Epithelial cell of esophagus (primary cell): ENCODE results near the gene GCNA.

Source experiments
- DNase-seq: peaks from one replicate; pipeline ENCODE4 v3.0.0; 2010; ENCODE audit warnings: low read depth
- H3K4me3 ChIP-seq: 2 replicates; pipeline ENCODE4 v1.5.1; 2011; ENCODE audit warnings: mild to moderate bottlenecking, low read length, control low read depth
- TF ChIP-seq, protein P1 (sequence below): IDR thresholded peaks from 2 replicates; pipeline ENCODE4 v1.5.1; 2011; ENCODE audit warnings: low read depth, mild to moderate bottlenecking, low read length, control low read depth, inconsistent platforms; ENCODE audit not compliant: insufficient read depth; ENCODE audit errors: missing control alignments

GCNA gene

DNA sequence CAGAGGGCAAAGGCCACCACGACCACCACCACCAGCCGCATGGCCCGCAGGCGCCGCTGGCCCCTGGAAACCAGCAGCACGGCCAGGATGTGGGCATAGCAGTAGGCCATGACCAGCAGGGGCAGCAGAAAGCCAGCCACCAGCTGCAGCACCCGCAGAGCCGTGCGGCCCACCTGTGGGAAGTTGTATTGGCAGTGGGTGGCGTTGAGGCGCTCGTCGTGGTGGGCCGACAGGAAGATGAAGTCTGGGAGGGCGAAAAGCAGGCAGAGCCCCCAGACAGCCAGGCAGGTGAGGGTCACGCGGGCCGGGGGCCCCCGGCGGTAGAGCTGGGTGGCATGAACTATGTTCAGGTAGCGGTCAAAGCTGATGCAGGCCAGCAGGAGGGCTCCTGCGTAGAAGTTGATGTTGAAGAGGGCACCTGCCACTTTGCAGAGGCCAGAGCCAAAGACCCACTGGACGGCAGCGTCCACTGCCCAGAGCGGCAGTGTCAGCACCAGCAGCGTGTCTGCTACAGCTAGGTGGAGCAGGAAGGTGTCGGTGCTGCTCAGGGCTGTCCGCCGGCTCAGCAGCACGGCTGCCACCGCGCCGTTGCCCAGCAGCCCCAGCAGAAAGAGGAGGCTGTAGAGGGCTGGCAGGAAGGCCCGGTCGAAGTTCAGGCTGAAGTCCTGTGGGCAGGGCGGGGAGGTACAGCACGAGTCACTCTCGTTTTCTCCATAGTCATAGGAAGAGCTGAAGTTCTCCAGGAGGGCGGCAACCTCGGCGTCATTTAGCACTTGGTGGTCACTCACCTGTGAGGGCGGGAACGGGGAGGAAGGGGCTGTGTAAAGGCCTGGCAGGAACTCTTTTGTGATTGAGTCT is 38.7 kb downstream of the GCNA start:
- no peak overlapping the region for H3K4me3 ChIP-seq
- TF ChIP-seq, protein P1, sequence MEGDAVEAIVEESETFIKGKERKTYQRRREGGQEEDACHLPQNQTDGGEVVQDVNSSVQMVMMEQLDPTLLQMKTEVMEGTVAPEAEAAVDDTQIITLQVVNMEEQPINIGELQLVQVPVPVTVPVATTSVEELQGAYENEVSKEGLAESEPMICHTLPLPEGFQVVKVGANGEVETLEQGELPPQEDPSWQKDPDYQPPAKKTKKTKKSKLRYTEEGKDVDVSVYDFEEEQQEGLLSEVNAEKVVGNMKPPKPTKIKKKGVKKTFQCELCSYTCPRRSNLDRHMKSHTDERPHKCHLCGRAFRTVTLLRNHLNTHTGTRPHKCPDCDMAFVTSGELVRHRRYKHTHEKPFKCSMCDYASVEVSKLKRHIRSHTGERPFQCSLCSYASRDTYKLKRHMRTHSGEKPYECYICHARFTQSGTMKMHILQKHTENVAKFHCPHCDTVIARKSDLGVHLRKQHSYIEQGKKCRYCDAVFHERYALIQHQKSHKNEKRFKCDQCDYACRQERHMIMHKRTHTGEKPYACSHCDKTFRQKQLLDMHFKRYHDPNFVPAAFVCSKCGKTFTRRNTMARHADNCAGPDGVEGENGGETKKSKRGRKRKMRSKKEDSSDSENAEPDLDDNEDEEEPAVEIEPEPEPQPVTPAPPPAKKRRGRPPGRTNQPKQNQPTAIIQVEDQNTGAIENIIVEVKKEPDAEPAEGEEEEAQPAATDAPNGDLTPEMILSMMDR = no peak
- no peak for DNase-seq

DNA sequence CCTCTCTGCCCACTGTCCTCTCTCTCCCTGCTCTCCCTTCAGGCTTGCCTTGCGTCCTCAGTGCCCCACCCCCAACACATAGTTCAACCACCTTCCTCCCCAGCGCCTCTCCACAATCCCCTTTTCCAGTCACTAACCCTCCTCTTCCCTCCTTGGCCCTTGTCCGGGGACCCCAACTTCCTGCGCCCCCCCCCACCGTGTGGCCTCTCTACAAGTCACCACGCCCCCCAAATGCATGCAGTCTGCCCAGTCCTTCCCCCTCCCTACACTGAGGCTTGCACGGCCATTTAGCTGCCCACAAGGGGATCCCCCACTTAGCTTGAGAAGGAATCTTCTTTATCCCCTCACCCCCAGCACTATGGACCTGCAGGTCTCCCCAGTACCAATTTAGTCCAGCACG is 39.5 kb downstream of the GCNA start:
- no peak for DNase-seq
- H3K4me3 ChIP-seq = no peak overlapping the region
- TF ChIP-seq, protein P1 = no peak

DNA sequence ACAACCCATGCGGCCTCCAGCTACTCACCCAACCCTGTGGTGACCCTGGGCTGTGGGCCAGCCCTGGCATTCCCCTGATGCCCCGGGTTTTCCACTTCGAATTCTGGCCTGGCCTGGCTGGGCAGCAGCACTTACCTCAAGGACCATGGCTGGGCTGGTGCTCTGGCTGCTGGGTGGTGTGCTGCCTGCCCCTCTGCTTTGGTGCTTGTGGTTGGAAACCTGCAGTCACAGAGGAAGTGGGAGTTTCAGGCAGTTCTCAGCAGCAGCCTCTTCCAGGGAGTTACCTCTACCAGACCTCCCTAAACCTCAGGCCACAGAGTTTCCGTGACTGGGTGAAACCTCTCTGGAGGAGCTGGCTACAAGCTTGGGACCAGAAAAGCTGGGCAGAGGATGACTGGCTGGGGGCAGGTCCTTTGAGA is 40.1 kb downstream of the GCNA start, which contains the start of gene CXCR3:
Gene CXCR3, minus strand, starts transcription at position 209 of the 419 bp plus-strand sequence. Its CDS starts 62 bp downstream, at position 147.
- DNase-seq = no peak
- TF ChIP-seq, protein P1 = no peak
- H3K4me3 ChIP-seq = no peak within 1 kb of the TSS

DNA sequence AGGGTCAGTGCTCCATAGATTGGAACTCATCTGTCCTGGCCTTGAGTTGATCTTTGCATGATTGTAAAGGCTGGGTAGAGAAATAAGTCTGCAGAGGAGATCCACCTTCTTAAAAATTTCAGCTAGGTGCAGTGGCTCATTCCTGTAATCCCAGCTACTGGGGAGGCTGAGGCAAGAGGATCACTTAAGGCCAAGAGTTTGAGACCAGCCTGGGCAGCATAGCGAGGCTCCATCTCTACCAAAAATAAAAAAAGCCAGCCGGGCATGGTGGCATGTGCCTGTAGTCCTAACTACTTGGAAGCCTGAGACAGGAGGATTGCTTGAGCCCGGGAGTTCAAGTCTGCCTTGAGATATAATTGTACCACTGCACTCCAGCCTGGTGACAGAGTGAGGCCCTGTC is 40.5 kb downstream of the GCNA start:
- DNase-seq = no peak
- TF ChIP-seq, protein P1 = no peak
- H3K4me3 ChIP-seq = no peak overlapping the region

DNA sequence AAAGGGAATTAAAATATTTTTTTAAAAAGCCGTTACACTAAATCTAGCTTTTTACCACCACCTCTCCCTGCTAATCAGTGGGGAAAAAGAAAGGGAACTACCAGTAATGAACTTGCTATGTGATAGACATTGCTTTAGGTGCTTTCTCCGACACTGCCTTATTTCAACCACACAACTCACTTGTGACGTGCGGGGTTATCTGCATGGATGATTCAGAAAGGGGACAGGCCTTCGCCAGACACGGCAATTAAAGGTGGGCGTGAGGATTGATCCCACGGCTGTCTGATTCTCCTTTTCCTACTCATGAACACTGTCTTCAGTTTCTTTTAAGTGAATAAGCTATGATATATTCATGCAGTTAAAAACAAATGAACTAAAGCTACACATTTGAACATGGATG is 41.0 kb downstream of the GCNA start:
- no peak for DNase-seq
- H3K4me3 ChIP-seq = no peak overlapping the region
- TF ChIP-seq, protein P1 = no peak

DNA sequence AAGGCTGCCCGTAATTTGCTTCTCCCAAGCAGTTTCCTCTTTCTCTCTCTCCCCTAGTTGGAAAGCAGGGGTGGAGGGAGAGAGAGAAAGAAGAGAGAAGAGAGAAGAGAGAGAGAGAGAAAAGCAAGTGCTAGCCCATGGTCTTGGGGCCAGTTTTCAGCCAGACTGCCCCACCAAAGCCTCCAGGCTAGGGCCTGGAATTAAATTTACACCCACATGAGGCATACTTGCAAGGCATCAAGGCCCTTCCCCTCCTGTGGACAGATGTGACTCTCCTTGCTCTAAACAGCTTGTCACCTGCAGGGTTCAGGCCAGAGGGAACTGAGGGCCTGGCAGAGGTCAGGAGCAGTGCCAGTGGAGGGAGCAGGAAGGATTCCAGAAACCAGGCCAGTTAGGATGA is 41.7 kb downstream of the GCNA start:
- TF ChIP-seq, protein P1 = no peak
- no peak overlapping the region for H3K4me3 ChIP-seq
- no peak for DNase-seq

DNA sequence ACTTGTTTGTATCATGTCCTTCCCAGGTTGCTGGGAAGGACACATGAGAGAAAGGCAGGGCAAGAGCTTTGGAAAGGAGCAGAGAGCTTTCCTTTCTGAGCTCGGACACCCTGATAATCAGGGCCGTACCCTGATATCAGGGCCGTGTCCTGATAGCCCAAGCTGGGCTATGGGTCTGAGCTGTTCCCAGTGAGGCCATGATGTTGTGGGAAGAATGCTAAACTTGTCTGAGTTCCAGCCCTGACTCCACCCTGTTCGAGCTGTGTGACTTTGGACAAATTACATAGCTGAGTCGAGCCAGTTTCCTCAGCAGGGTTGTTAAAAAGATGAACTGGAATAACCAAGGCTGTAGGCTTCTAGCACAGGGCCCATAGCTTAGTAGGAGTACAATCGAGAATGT is 43.4 kb downstream of the GCNA start:
- TF ChIP-seq, protein P1 = no peak
- no peak for DNase-seq
- H3K4me3 ChIP-seq = no peak overlapping the region
